ENCODE measurements around the gene SCN2B.
A peak's percentile ranks its signal among the peaks of the same experiment; 100 is the strongest.

Gene SCN2B

GRCh38 chr11:118152020-118152551 lies 24.4 kb downstream of the SCN2B start:
- DNase-seq (ENCODE audit: low read depth, low spot score), result no peak
- Histone ChIP-seq H3K9me3 (ENCODE audit: insufficient read depth, low read length) (no peaks in the 10 kb centered on the region), H3K4me3 (ENCODE audit: insufficient read length, low read depth) (peak overlapping the region; percentile 69), H3K27me3 (ENCODE audit: insufficient read depth, insufficient read length) (peaks cover 67% of the 10 kb centered on the region), H3K4me1 (ENCODE audit: insufficient read depth, insufficient read length) (peaks cover 20% of the 10 kb centered on the region), H3K9ac (ENCODE audit: insufficient read length, low read depth) (peak overlapping the region; percentile 81), H3K36me3 (ENCODE audit: insufficient read depth, insufficient read length, low read length) (no peaks in the 10 kb centered on the region)
- TF ChIP-seq YY1 (IDR thresholded peaks at IDR 0.05; ENCODE audit: insufficient read depth, insufficient read length) (no peak), SUZ12 (IDR thresholded peaks at IDR 0.05; ENCODE audit: extremely low read depth, insufficient read depth, insufficient read length) (no peak), ZNF274 (IDR thresholded peaks at IDR 0.05; ENCODE audit: low read depth, low read length) (no peak)

- H3K4me1 ChIP-seq (ENCODE audit: insufficient read depth, insufficient read length), result peaks cover 16% of the 10 kb centered on the region
Measured at GRCh38 chr11:118151431-118151830, 25.0 kb downstream of the SCN2B start.

GRCh38 chr11:118149493-118149892 lies 26.9 kb downstream of the SCN2B start:
- DNase-seq (ENCODE audit: low read depth, low spot score), result no peak
- H3K4me3 ChIP-seq (ENCODE audit: insufficient read length, low read depth), result no peak overlapping the region
- TF ChIP-seq ZNF274 (IDR thresholded peaks at IDR 0.05; ENCODE audit: low read depth, low read length) (no peak), SUZ12 (IDR thresholded peaks at IDR 0.05; ENCODE audit: extremely low read depth, insufficient read depth, insufficient read length) (no peak), YY1 (IDR thresholded peaks at IDR 0.05; ENCODE audit: insufficient read depth, insufficient read length) (no peak)
- peaks cover 52% of the 10 kb centered on the region for H3K27me3 ChIP-seq (ENCODE audit: insufficient read depth, insufficient read length)
- peak overlapping the region; percentile 42 for H3K9ac ChIP-seq (ENCODE audit: insufficient read length, low read depth)
- H3K36me3 ChIP-seq (ENCODE audit: insufficient read depth, insufficient read length, low read length), result no peaks in the 10 kb centered on the region
- no peaks in the 10 kb centered on the region for H3K9me3 ChIP-seq (ENCODE audit: insufficient read depth, low read length)
- H3K4me1 ChIP-seq (ENCODE audit: insufficient read depth, insufficient read length), result peaks cover 5% of the 10 kb centered on the region

More at GRCh38 chr11:118151431-118151830, 25.0 kb downstream of the SCN2B start:
- Histone ChIP-seq H3K27me3 (ENCODE audit: insufficient read depth, insufficient read length) (peaks cover 62% of the 10 kb centered on the region), H3K9ac (ENCODE audit: insufficient read length, low read depth) (no peak overlapping the region), H3K9me3 (ENCODE audit: insufficient read depth, low read length) (no peaks in the 10 kb centered on the region), H3K4me3 (ENCODE audit: insufficient read length, low read depth) (no peak overlapping the region), H3K36me3 (ENCODE audit: insufficient read depth, insufficient read length, low read length) (no peaks in the 10 kb centered on the region)
- DNase-seq (ENCODE audit: low read depth, low spot score), result no peak
- TF ChIP-seq SUZ12 (IDR thresholded peaks at IDR 0.05; ENCODE audit: extremely low read depth, insufficient read depth, insufficient read length) (no peak), ZNF274 (IDR thresholded peaks at IDR 0.05; ENCODE audit: low read depth, low read length) (no peak), YY1 (IDR thresholded peaks at IDR 0.05; ENCODE audit: insufficient read depth, insufficient read length) (no peak)

- TF ChIP-seq SUZ12 (IDR thresholded peaks at IDR 0.05; ENCODE audit: extremely low read depth, insufficient read depth, insufficient read length) (no peak), YY1 (IDR thresholded peaks at IDR 0.05; ENCODE audit: insufficient read depth, insufficient read length) (no peak), ZNF274 (IDR thresholded peaks at IDR 0.05; ENCODE audit: low read depth, low read length) (no peak)
- peaks cover 5% of the 10 kb centered on the region for H3K4me1 ChIP-seq (ENCODE audit: insufficient read depth, insufficient read length)
- H3K9ac ChIP-seq (ENCODE audit: insufficient read length, low read depth), result peak overlapping the region; percentile 21
- H3K27me3 ChIP-seq (ENCODE audit: insufficient read depth, insufficient read length), result peaks cover 47% of the 10 kb centered on the region
- H3K4me3 ChIP-seq (ENCODE audit: insufficient read length, low read depth), result no peak overlapping the region
- H3K36me3 ChIP-seq (ENCODE audit: insufficient read depth, insufficient read length, low read length), result no peaks in the 10 kb centered on the region
- H3K9me3 ChIP-seq (ENCODE audit: insufficient read depth, low read length), result no peaks in the 10 kb centered on the region
- DNase-seq (ENCODE audit: low read depth, low spot score), result no peak
Measured at GRCh38 chr11:118148856-118149255, 27.6 kb downstream of the SCN2B start.

GRCh38 chr11:118148240-118148639 lies 28.2 kb downstream of the SCN2B start:
- DNase-seq (ENCODE audit: low read depth, low spot score), result no peak
- H3K27me3 ChIP-seq (ENCODE audit: insufficient read depth, insufficient read length), result peaks cover 41% of the 10 kb centered on the region
- no peak for TF ChIP-seq YY1 (IDR thresholded peaks at IDR 0.05; ENCODE audit: insufficient read depth, insufficient read length)
- no peak for TF ChIP-seq SUZ12 (IDR thresholded peaks at IDR 0.05; ENCODE audit: extremely low read depth, insufficient read depth, insufficient read length)
- no peak for TF ChIP-seq ZNF274 (IDR thresholded peaks at IDR 0.05; ENCODE audit: low read depth, low read length)
- H3K4me1 ChIP-seq (ENCODE audit: insufficient read depth, insufficient read length), result peaks cover 5% of the 10 kb centered on the region
- no peak overlapping the region for H3K4me3 ChIP-seq (ENCODE audit: insufficient read length, low read depth)
- no peaks in the 10 kb centered on the region for H3K9me3 ChIP-seq (ENCODE audit: insufficient read depth, low read length)
- peak overlapping the region; percentile 21 for H3K9ac ChIP-seq (ENCODE audit: insufficient read length, low read depth)
- H3K36me3 ChIP-seq (ENCODE audit: insufficient read depth, insufficient read length, low read length), result no peaks in the 10 kb centered on the region

GRCh38 chr11:118147502-118147901 lies 28.9 kb downstream of the SCN2B start:
- no peak for TF ChIP-seq ZNF274 (IDR thresholded peaks at IDR 0.05; ENCODE audit: low read depth, low read length)
- Histone ChIP-seq H3K4me1 (ENCODE audit: insufficient read depth, insufficient read length) (peaks cover 8% of the 10 kb centered on the region), H3K36me3 (ENCODE audit: insufficient read depth, insufficient read length, low read length) (no peaks in the 10 kb centered on the region), H3K4me3 (ENCODE audit: insufficient read length, low read depth) (no peak overlapping the region), H3K9me3 (ENCODE audit: insufficient read depth, low read length) (no peaks in the 10 kb centered on the region), H3K9ac (ENCODE audit: insufficient read length, low read depth) (no peak overlapping the region), H3K27me3 (ENCODE audit: insufficient read depth, insufficient read length) (peaks cover 34% of the 10 kb centered on the region)
- DNase-seq (ENCODE audit: low read depth, low spot score), result no peak

GRCh38 chr11:118146554-118146953 lies 29.9 kb downstream of the SCN2B start:
- peaks cover 24% of the 10 kb centered on the region for H3K27me3 ChIP-seq (ENCODE audit: insufficient read depth, insufficient read length)
- H3K4me3 ChIP-seq (ENCODE audit: insufficient read length, low read depth), result peak overlapping the region; percentile 57
- DNase-seq (ENCODE audit: low read depth, low spot score), result no peak
- H3K4me1 ChIP-seq (ENCODE audit: insufficient read depth, insufficient read length), result peaks cover 8% of the 10 kb centered on the region
- H3K9ac ChIP-seq (ENCODE audit: insufficient read length, low read depth), result no peak overlapping the region
- no peaks in the 10 kb centered on the region for H3K36me3 ChIP-seq (ENCODE audit: insufficient read depth, insufficient read length, low read length)
- no peaks in the 10 kb centered on the region for H3K9me3 ChIP-seq (ENCODE audit: insufficient read depth, low read length)
- no peak for TF ChIP-seq YY1 (IDR thresholded peaks at IDR 0.05; ENCODE audit: insufficient read depth, insufficient read length)
- no peak for TF ChIP-seq SUZ12 (IDR thresholded peaks at IDR 0.05; ENCODE audit: extremely low read depth, insufficient read depth, insufficient read length)
- no peak for TF ChIP-seq ZNF274 (IDR thresholded peaks at IDR 0.05; ENCODE audit: low read depth, low read length)
